ENCODE measurements around the gene ALK. TPM values are rescaled to one million over a fixed set of nuclear protein-coding genes. Genes with fewer than 3 reads are reported as not detected.

The ALK gene
- polyA plus RNA-seq, 1 of the 3 experiments (the other 2 are of a cell fraction): 0.30 TPM

- H3K36me3 ChIP-seq (replicated peaks in 1 of 2; ENCODE audit: control insufficient read depth in 1 of 2, insufficient read depth in 2 of 2, low read length in 1 of 2): no peaks in the 10 kb centered on the region
- no peak overlapping the region for H3K9ac ChIP-seq
- 24% methylated on average over 2 of the region's 2 CpGs for WGBS (ENCODE audit: low lambda C conversion rate)
- no peak overlapping the region for H3K4me3 ChIP-seq (ENCODE audit: low read depth in 2 of 2, low read length in 1 of 2)
- H4K20me1 ChIP-seq (ENCODE audit: insufficient read depth): no peaks in the 10 kb centered on the region
- no peak for TF ChIP-seq RAD21 (IDR thresholded peaks at IDR 0.05; ENCODE audit: low read length)
- no peak for TF ChIP-seq EP300 (IDR thresholded peaks at IDR 0.05; ENCODE audit: borderline replicate concordance in 1 of 2, low read depth in 1 of 2, low read length in 1 of 2)
- no peak for TF ChIP-seq PBX3 (IDR thresholded peaks at IDR 0.05)
- no peak for TF ChIP-seq ELF1 (IDR thresholded peaks at IDR 0.05)
- TF ChIP-seq MEF2A (IDR thresholded peaks at IDR 0.05; ENCODE audit: borderline replicate concordance, low read depth): no peak
- TF ChIP-seq TEAD4 (IDR thresholded peaks at IDR 0.05; ENCODE audit: borderline replicate concordance, insufficient read depth): no peak
- TF ChIP-seq FOSL2 (IDR thresholded peaks at IDR 0.05; ENCODE audit: borderline replicate concordance, low read depth): no peak
- TF ChIP-seq RCOR1 (IDR thresholded peaks at IDR 0.05; ENCODE audit: low read length): no peak
- TF ChIP-seq, protein P1, sequence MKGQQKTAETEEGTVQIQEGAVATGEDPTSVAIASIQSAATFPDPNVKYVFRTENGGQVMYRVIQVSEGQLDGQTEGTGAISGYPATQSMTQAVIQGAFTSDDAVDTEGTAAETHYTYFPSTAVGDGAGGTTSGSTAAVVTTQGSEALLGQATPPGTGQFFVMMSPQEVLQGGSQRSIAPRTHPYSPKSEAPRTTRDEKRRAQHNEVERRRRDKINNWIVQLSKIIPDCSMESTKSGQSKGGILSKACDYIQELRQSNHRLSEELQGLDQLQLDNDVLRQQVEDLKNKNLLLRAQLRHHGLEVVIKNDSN (IDR thresholded peaks at IDR 0.05; ENCODE audit: borderline replicate concordance, low read depth): no peak
- no peak for TF ChIP-seq RXRA (IDR thresholded peaks at IDR 0.05; ENCODE audit: borderline replicate concordance, low read depth)
- no peak for TF ChIP-seq SMC3 (IDR thresholded peaks at IDR 0.05; ENCODE audit: low read depth, low read length)
- TF ChIP-seq ZBTB33 (IDR thresholded peaks at IDR 0.05; ENCODE audit: borderline replicate concordance, low read depth): no peak
- no peak for TF ChIP-seq FOXJ3 (CRISPR knock-in tag; IDR thresholded peaks at IDR 0.05)
- no peak for TF ChIP-seq FOXM1 (IDR thresholded peaks at IDR 0.05; ENCODE audit: low read depth)
- TF ChIP-seq CHD2 (IDR thresholded peaks at IDR 0.05; ENCODE audit: low read length, partially characterized antibody): no peak
- TF ChIP-seq MAX (IDR thresholded peaks at IDR 0.05; ENCODE audit: low read depth): no peak
- no peak for TF ChIP-seq EZH2phosphoT487 (IDR thresholded peaks at IDR 0.05; ENCODE audit: borderline replicate concordance, low read depth)
- H2AFZ ChIP-seq (ENCODE audit: low read depth): no peak overlapping the region
- no peak for DNase-seq
- peaks cover 0 to 57% of the 10 kb centered on the region in 2 experiments; a peak in 2 of 4 replicates for H3K4me1 ChIP-seq (ENCODE audit: control insufficient read depth in 1 of 2, insufficient read depth in 2 of 2, low read depth in 1 of 2, low read length in 1 of 2)
- ChIA-PET CTCF (no interaction called here), POLR2A (no interaction called here)
- no peaks in the 10 kb centered on the region for H3F3A ChIP-seq (replicated peaks; ENCODE audit: insufficient read depth)
- no peaks in the 10 kb centered on the region for H3K9me2 ChIP-seq
- no peaks in the 10 kb centered on the region for H3K9me3 ChIP-seq
- peak overlapping the region in 1 of 2 experiments; percentile 5; a peak in 1 of 4 replicates for H3K27ac ChIP-seq (ENCODE audit: low read depth in 2 of 2, low read length in 1 of 2)
- no peak overlapping the region for H3K4me2 ChIP-seq
- no peaks in the 10 kb centered on the region for H3K79me2 ChIP-seq (ENCODE audit: insufficient read depth)
- no peaks in the 10 kb centered on the region for H3K27me3 ChIP-seq (ENCODE audit: insufficient read depth)
Measured at GRCh38 chr2:29394981-29395350, 526.4 kb downstream of the ALK start.
